A673 (cell line): ENCODE data around the gene PLAAT1.

ENCODE experiments used
- CTCF ChIP-seq: fragments of 300-800, 200-600 bp; sonication (generic); conservative IDR thresholded peaks from 2 replicates; pipeline ENCODE4 v1.5.1; 2017; ENCODE audit warnings: low read depth, mild to moderate bottlenecking, antibody characterized with exemption, low read length, moderate library complexity, mixed read lengths
- EZH2 ChIP-seq: fragments of 200-600 bp; sonication (generic); IDR thresholded peaks from 2 replicates; pipeline ENCODE4 v1.6.1; 2017; ENCODE audit warnings: borderline replicate concordance, low read depth, mild to moderate bottlenecking, mixed read lengths, antibody characterized with exemption, low read length; ENCODE audit not compliant: poor library complexity, severe bottlenecking

GRCh38 chr3:193253986-193254660 lies 13.1 kb downstream of the PLAAT1 start:
- TF ChIP-seq CTCF (no peak), EZH2 (no peak)
